MM.1S (cell line): ENCODE data around the gene PEAK1.

ENCODE experiments used
- CTCF ChIP-seq: fragments of 300-600 bp; sonication (generic); IDR thresholded peaks from 2 replicates; pipeline ENCODE4 v1.5.1; 2016; ENCODE audit warnings: antibody characterized with exemption, low read length, mixed read lengths
- EZH2 ChIP-seq: fragments of 300-600 bp; sonication (generic); optimal IDR thresholded peaks from 2 replicates; pipeline ENCODE3; 2017; ENCODE audit warnings: low read depth, mild to moderate bottlenecking, antibody characterized with exemption, low read length, mixed read lengths
- EZH2phosphoT487 ChIP-seq: fragments of 300-600 bp; sonication (generic); IDR thresholded peaks from 2 replicates; pipeline ENCODE4 v1.6.1; 2018; ENCODE audit warnings: antibody characterized with exemption, low read length

DNA sequence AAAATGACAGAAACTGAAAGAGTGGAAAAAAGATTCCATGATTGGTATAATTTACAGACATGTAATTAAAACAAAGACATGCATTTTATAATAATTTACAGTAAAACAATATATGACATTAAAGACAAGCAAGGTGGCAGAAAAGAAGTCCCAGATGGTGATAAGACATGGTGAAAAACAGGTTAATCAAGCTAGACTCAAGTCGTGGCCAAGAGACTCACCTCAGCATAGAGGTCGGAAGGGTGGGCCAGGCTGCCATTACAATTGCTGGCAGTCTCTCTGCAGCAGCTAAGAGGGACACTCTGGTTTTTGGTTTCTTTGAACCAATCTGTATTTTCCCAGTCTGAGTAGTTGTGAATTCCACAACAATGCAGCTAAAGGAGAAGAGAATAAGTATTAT lies 367.3 kb downstream of the PEAK1 start:
- TF ChIP-seq EZH2: no peak
- no peak for TF ChIP-seq CTCF
- no peak for TF ChIP-seq EZH2phosphoT487
